Kidney capillary endothelial cell (primary cell): Measurements from ENCODE around the gene CPOX.

Source experiments
- DNase-seq: peaks from one replicate; pipeline ENCODE4 v3.0.0-alpha.2; 2018; ENCODE audit warnings: low spot score

The CPOX gene

GRCh38 chr3:98596087-98596486 is 2.7 kb upstream of the CPOX start:
- DNase-seq, result no peak

- DNase-seq, result no peak
Measured at GRCh38 chr3:98594628-98595324, 1.4 kb upstream of the CPOX start.

- no peak for DNase-seq
Measured at GRCh38 chr3:98592345-98592935, 971 bp downstream of the CPOX start.

- DNase-seq, result no peak
Measured at GRCh38 chr3:98589331-98590036, 3.9 kb downstream of the CPOX start.

GRCh38 chr3:98588065-98588464 is 5.3 kb downstream of the CPOX start:
- no peak for DNase-seq

GRCh38 chr3:98587654-98588053 is 5.8 kb downstream of the CPOX start:
- no peak for DNase-seq

GRCh38 chr3:98584547-98584946 is 8.9 kb downstream of the CPOX start:
- no peak for DNase-seq

GRCh38 chr3:98583766-98584165 is 9.6 kb downstream of the CPOX start:
- no peak for DNase-seq

- no peak for DNase-seq
Measured at GRCh38 chr3:98582042-98582441, 11.4 kb downstream of the CPOX start.

- DNase-seq, result no peak
Measured at GRCh38 chr3:98581474-98581873, 11.9 kb downstream of the CPOX start.

- no peak for DNase-seq
Measured at GRCh38 chr3:98580401-98581386, 12.7 kb downstream of the CPOX start.

GRCh38 chr3:98577178-98577895 is 16.1 kb downstream of the CPOX start:
- no peak for DNase-seq

- DNase-seq, result no peak
Measured at GRCh38 chr3:98574132-98574531, 19.3 kb downstream of the CPOX start.

- no peak for DNase-seq
Measured at GRCh38 chr3:98573181-98573728, 20.2 kb downstream of the CPOX start.

- DNase-seq, result no peak
Measured at GRCh38 chr3:98568402-98568801, 25.0 kb downstream of the CPOX start.

GRCh38 chr3:98567666-98568270 is 25.6 kb downstream of the CPOX start:
- no peak for DNase-seq

- DNase-seq, result no peak
Measured at GRCh38 chr3:98565843-98566242, 27.6 kb downstream of the CPOX start.

GRCh38 chr3:98565237-98565643 is 28.2 kb downstream of the CPOX start:
- no peak for DNase-seq

GRCh38 chr3:98564282-98565005 is 29.0 kb downstream of the CPOX start:
- no peak for DNase-seq

- no peak for DNase-seq
Measured at GRCh38 chr3:98563661-98564281, 29.6 kb downstream of the CPOX start.
